HG02798 (cell line): Measurements from ENCODE around the gene UBE2D1.
"Not testable (repeated sequence)": the region's sequence is repeated elsewhere in the genome, so short reads cannot be mapped to it uniquely, and the experiment has no call there.

Experiments used
- ATAC-seq: cut with Tn5 transposase; IDR thresholded peaks from one replicate; pipeline ENCODE4 v1.9.1; 2021; ENCODE audit warnings: mild to moderate bottlenecking; ENCODE audit not compliant: unreplicated experiment, poor library complexity

The UBE2D1 gene

GRCh38 chr10:58372607-58373441 is 38.0 kb downstream of the UBE2D1 start:
- peak; percentile 71 for ATAC-seq

DNA sequence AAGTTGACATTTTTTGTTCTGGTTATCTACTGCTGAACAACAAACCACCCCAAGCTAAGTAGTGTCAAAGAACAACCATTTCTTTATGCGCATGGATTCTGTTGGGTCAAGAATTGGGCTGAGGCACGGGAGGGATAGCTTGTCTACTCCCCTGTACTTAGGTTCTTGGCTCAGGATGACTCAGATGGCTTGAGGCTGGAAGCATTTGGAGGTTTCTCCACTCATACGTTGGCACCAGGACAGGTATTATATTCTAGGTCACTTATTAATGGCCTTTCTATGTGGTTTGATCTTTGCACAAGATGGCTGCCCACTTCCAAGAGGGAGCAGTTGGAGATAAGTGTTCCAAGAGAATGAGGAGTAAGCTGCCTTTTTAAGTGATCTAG is 38.6 kb downstream of the UBE2D1 start:
- ATAC-seq = peak; percentile 15

GRCh38 chr10:58382489-58382995 is 47.7 kb downstream of the UBE2D1 start:
- no peak for ATAC-seq

GRCh38 chr10:58384095-58384494 is 49.3 kb downstream of the UBE2D1 start:
- peak; percentile 62 for ATAC-seq

- no peak for ATAC-seq
Measured at GRCh38 chr10:58384544-58384998, 49.8 kb downstream of the UBE2D1 start.

DNA sequence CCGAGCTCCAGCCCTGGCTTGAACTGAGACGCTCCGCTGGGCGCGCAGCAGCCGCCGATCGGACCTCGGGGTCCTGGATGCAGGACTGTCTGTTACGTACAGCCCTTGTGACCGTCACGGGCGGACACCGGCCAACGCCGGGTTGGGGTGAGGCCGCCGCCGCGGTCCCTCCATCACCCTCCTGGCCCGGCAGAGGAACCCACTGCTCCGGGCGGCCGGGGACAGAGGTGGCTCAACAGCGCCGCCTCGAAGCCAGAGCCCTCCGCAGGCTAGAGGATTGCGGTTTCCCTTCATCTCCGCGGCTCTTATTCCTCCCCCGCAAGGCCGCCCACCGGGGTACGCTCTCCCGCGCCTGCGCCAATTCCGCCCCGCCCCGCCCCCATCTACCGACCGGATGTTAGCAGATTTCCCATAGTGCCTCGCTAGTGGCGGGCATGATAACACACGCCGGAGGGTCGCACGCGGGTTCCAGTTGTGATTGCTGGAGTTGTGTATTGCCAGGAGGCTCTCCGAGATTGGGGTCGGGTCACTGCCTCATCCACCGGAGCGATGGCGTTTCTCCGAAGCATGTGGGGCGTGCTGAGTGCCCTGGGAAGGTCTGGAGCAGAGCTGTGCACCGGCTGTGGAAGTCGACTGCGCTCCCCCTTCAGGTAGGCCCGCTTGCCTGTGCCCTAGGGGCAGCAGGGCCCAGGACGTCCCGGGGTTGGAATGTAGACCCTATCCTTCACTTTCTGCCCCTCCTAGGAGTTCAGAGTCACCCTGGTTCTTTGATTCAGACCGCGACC is 50.4 kb downstream of the UBE2D1 start, which contains the start of gene TFAM:
Gene TFAM (plus strand): TSS at position 412 of the 785 bp plus-strand sequence. CDS start 138 bp downstream, at position 550.
- ATAC-seq = peak; percentile 93

- ATAC-seq = peak; percentile 3
Measured at GRCh38 chr10:58385784-58386112, 50.9 kb downstream of the UBE2D1 start.

GRCh38 chr10:58389024-58389423 is 54.2 kb downstream of the UBE2D1 start:
- ATAC-seq = no peak

DNA sequence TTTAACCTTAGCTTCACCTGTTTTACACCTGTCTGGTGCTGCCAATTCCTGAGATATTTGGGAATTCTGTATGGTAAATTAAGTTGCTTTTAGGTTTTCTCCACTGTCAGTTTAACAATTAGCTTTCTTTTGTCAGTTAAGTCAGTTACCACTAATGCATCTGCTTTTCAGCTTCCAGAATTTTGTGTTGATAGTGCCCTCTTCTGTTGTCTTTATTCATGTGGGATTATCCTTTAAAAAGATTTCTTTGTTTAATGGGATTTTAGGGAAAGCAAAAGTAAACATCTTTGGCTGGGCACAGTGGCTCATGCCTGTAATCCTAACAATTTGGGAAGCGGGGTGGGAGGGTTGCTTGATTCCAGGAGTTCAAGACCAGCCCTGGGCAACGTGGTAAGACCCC is 58.5 kb downstream of the UBE2D1 start:
- no peak for ATAC-seq

DNA sequence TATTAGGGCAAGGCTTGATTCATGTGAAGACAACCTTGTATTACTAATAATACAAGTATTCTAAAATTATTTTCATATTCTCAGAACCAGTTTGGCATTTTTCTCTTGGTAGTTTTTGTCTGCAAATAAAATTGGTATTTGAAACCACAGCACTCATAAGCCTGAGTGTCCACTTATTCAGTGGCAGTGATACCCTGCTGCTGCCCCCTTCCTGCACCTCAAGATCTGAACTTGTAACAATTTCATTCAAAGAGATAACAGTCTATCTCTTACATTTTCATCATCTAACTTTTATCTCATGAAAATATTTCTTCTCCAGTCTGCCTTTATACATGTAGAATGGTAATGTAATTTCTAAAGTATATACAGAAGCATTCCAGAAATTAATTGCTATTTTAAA is 59.7 kb downstream of the UBE2D1 start:
- ATAC-seq = no peak

GRCh38 chr10:58396057-58396456 is 61.3 kb downstream of the UBE2D1 start:
- ATAC-seq = no peak

DNA sequence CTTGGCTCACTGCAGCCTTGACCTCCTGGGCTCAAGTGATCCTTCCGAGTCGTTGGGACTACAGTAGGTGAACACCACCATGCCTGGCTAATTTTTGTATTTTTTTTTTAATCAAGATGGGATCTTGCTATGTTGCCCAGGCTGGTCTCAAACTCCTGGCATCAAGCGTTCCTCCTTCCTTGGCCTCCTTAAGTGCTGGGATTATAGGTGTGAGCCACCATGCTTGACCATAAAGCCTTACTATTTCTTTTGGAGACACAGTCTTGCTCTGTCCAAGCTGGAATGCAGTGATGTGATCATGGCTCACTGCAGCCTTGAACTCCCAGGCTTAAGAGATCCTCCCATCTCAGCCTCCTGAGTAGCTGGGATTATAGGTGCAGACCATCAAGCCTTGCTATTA is 63.0 kb downstream of the UBE2D1 start:
- ATAC-seq = no peak

DNA sequence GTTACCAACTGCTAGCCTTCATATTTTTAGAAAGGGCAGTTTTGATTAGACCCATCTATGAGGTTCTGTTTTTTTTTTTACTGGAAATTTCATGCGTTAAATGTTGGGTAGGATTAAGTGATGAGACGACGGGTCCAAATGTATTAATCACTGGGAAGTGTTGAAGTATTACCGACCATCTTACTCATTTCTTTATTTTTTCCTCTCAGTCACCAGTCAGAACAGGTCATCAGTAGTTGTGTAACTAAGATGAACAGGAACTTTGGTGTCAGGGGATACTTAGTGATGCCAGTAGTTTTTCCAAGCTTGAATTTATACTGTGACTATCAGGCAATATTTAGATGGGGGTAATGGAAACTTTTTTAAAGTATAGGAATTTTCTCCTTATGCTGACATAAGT is 64.6 kb downstream of the UBE2D1 start:
- no peak for ATAC-seq

GRCh38 chr10:58400609-58401008 is 65.8 kb downstream of the UBE2D1 start:
- ATAC-seq = no peak

DNA sequence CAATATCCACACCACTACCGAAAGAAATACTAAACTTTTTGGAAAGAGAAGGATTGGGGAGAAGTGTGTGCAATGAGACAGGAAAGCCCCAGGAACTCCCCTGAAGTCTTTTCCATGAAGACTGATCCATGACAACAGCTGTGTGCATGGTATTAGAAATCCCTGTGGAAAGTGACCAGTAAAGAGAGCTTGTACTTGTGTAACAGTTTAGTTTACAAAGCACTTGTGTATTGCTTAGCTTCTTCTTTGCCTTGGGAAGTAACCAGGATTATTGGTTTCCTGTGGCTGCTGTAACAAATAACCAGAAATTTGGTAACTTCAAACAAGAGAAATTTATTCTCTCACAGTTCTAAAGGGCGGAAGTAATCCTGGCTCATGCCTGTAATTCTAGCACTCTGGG is 69.2 kb downstream of the UBE2D1 start:
- ATAC-seq = no peak

DNA sequence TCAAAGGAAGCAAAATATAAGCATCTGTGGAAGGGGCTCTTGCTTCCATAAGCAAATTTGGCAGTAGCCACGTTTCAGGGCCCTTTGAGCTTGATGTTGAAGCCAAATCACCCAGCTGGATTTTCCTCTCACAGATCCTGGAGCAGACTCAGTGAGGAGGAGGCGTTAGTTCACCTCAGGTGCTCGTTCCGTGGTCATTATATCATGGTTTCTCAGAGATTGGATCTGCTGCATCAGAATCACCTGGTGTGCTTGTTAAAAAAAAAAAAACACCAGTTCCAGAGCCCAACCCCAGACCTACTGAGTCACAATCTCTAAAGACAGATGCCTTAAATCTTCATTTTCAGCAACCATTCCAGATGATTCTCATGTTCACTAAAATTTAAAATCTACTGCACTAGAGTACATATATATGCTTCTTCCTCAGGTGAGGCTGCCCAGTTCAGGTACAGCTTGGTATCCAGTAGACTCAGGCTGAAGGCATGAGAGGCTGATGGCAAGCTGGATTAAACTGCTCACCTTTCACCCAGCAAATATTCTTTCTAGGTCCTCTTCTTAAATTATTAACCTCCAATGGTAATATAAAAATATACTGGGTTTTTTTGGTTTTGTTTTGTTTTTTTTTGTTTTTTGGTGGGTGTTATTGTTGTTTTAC is 75.3 kb downstream of the UBE2D1 start:
- no peak for ATAC-seq

DNA sequence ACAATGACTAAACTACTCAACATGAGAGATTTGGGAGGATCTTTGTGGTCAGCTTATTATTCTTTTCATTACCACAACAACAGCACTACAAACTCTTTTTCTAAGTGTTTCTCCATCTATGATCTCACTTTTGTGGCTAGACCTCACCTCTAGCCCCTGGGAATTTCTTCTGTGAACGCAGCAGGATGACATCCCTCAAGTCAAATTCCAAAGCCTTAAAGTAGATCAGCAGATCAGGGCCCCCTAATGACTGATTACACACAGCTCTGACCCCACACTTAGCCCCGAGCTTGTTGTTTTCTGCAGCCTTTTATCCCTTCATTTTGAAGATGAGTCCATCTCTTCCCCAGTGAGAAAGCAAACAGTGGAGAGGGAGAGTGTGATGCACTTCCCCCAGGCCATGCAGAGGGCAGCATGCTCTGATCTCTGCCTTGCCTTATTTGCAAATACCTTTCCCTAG is 77.7 kb downstream of the UBE2D1 start:
- ATAC-seq = no peak

DNA sequence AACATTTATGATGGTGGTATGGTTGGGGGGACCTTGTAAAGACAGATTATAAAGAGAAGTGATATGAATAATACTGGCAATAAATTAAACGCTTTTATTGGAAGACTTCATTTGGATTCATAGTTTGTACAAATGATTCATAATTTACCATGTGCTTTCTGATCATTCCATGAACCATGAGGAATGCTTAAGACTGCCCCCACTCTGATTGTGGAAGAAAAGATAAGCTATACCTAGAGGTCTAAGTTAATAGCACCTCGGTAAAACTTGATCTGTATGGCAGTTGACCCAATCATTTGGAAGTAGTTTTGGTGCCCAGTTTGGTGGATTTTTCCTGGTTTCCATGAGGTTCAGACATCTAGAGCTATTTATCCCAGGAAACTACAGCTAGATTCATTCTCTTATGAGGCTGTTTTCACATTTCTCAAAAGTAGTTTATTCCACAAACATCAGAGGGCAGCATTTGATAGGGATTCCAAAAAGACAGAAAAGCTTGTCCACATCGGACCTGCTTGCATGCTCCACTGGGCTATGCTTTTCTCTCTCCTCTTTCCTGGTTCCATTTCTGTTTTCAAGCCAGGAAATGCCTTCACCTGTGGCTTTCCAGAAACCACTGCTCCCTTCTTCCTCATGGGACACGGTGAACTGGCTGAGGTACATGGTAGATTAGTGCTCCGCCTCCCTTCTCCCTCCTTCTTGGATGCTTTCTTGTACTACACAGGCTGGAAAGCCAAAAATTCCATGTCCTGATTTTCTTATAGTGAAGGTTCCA is 79.7 kb downstream of the UBE2D1 start:
- no peak for ATAC-seq

DNA sequence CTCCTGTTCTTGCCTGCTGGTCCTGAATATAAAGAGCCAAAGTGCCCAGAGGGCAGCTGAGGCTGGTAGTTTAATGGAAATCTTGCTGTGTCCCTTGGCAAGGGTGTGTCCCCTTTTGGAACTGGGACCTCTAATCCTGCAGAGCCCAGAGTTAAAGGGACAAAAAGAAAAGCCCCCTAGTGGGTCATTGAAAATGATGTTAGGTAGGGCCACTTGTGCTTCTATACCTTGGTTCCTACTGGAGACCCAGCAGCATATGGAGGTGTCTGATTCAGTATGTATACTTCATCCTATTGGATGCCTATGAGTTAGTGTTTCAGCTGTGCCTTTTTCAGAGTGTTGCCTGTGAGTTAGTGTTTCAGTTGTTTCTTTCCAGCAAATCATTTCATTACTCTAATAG is 81.0 kb downstream of the UBE2D1 start:
- ATAC-seq = no peak

GRCh38 chr10:58417902-58418301 is 83.1 kb downstream of the UBE2D1 start:
- not testable (repeated sequence) for ATAC-seq
